Activated CD8-positive, alpha-beta T cell treated with anti-CD3 and anti-CD28 coated beads for 36 hours (primary cell): Measurements from ENCODE around the gene MAPK8IP1. TPM values are rescaled to one million over a fixed set of nuclear protein-coding genes. Genes with fewer than 3 reads are reported as not detected.

Experiments
- ATAC-seq: fragments of 200-7000 bp; cut with Tn5 transposase; one replicate; pipeline ENCODE4 v1.10.0; 2021; ENCODE audit warnings: mild to moderate bottlenecking, moderate library complexity
- CTCF ChIA-PET: fragments of 350-600 bp; sonication (Branson Sonifier 250); formaldehyde crosslinking; loops from one replicate; lab custom pipeline; 2021; ENCODE audit warnings: antibody characterized with exemption; lab: Charles Lee
- POLR2A ChIA-PET: fragments of 350-600 bp; sonication (Branson Sonifier 250); formaldehyde crosslinking; loops from one replicate; lab custom pipeline; 2021; ENCODE audit warnings: antibody characterized with exemption; lab: Charles Lee
- DNase-seq: peaks from one replicate; pipeline ENCODE4 v3.0.0-alpha.2; 2020
- H3K27ac Mint-ChIP-seq: one replicate; pipeline ENCODE4 v1.8.0; 2021; ENCODE audit warnings: mild to moderate bottlenecking, mixed read lengths
- H3K27me3 Mint-ChIP-seq: one replicate; pipeline ENCODE4 v1.8.0; 2021; ENCODE audit warnings: mixed read lengths
- H3K36me3 Mint-ChIP-seq: one replicate; pipeline ENCODE4 v1.8.0; 2021; ENCODE audit warnings: low read depth, mixed read lengths
- H3K4me1 Mint-ChIP-seq: one replicate; pipeline ENCODE4 v1.8.0; 2021; ENCODE audit warnings: low read depth, mixed read lengths
- H3K4me3 Mint-ChIP-seq: one replicate; pipeline ENCODE4 v1.8.0; 2021; ENCODE audit warnings: mild to moderate bottlenecking, moderate library complexity, mixed read lengths
- H3K9me3 Mint-ChIP-seq: one replicate; pipeline ENCODE4 v1.8.0; 2021; ENCODE audit warnings: mixed read lengths
- intact Hi-C: fragments of 100-400 bp; cut with micrococcal nuclease; formaldehyde crosslinking; loops from one replicate; pipeline ENCODE4 v1.10.0; 2022
- total RNA-seq, 2 experiments: library from RNA; stranded (reverse); gene quantifications; one replicate each; pipeline ENCODE4 v1.2.3, GENCODE V29; 2021
- TF ChIP-seq, protein P1 (sequence below): fragments of 200-600 bp; IDR thresholded peaks from one replicate; pipeline ENCODE4 v1.8.0; 2022; ENCODE audit warnings: antibody characterized with exemption, mild to moderate bottlenecking

MAPK8IP1 gene
- total RNA-seq, 2 experiments from 2014 or later: 1.4 to 1.8 TPM

DNA sequence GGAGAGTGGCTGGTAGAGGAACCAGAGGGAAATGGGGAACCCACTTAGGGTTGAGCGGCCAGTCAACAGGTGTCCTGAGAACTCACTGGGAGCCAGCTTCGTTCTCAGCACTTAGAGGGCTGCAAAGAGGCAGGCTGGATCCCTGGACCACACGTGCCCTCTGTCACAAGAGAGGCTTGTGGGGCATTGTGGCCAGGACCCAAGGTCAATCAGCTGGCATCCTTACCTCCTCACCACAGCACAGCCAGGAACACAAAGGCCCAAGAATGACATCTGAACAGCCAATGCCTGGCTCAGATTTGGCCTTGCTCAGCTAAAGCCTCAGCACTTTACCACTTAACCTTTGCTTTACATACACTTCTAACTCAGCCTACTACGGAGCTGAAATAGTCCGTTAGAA lies 7.4 kb downstream of the MAPK8IP1 start:
- intact Hi-C loops: no loop called here
- TF ChIP-seq, protein P1, sequence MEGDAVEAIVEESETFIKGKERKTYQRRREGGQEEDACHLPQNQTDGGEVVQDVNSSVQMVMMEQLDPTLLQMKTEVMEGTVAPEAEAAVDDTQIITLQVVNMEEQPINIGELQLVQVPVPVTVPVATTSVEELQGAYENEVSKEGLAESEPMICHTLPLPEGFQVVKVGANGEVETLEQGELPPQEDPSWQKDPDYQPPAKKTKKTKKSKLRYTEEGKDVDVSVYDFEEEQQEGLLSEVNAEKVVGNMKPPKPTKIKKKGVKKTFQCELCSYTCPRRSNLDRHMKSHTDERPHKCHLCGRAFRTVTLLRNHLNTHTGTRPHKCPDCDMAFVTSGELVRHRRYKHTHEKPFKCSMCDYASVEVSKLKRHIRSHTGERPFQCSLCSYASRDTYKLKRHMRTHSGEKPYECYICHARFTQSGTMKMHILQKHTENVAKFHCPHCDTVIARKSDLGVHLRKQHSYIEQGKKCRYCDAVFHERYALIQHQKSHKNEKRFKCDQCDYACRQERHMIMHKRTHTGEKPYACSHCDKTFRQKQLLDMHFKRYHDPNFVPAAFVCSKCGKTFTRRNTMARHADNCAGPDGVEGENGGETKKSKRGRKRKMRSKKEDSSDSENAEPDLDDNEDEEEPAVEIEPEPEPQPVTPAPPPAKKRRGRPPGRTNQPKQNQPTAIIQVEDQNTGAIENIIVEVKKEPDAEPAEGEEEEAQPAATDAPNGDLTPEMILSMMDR: no peak
- H3K36me3 Mint-ChIP-seq: no peaks in the 10 kb centered on the region
- DNase-seq (no peak), ATAC-seq (no peak)
- ChIA-PET CTCF (interaction anchor here (0.7 to 1.1 kb wide), 2 partner anchors 73 to 121 kb away, joined by 3 read pairs; no protein-coding TSS in a partner anchor), POLR2A (interaction anchor here (0.7 kb wide), 1 partner anchor 24 kb away, joined by 3 read pairs; no protein-coding TSS in a partner anchor)
- no peak overlapping the region for H3K27ac Mint-ChIP-seq
- no peaks in the 10 kb centered on the region for H3K9me3 Mint-ChIP-seq
- no peak overlapping the region for H3K4me3 Mint-ChIP-seq
- peaks cover 9% of the 10 kb centered on the region for H3K27me3 Mint-ChIP-seq
- H3K4me1 Mint-ChIP-seq: no peaks in the 10 kb centered on the region

- Mint-ChIP-seq H3K4me1 (no peaks in the 10 kb centered on the region), H3K27me3 (peaks cover 12% of the 10 kb centered on the region), H3K9me3 (no peaks in the 10 kb centered on the region), H3K4me3 (no peak overlapping the region), H3K36me3 (no peaks in the 10 kb centered on the region), H3K27ac (no peak overlapping the region)
- ATAC-seq (no peak), DNase-seq (no peak)
- ChIA-PET CTCF (no interaction called here), POLR2A (interaction anchor here (0.6 kb wide), 1 partner anchor 228 kb away, joined by 3 read pairs; no protein-coding TSS in a partner anchor)
- intact Hi-C loops: no loop called here
- TF ChIP-seq, protein P1: no peak
Measured at GRCh38 chr11:45894555-45895247, 9.2 kb downstream of the MAPK8IP1 start.

- ChIA-PET CTCF (no interaction called here), POLR2A (no interaction called here)
- Mint-ChIP-seq H3K4me3 (no peak overlapping the region), H3K36me3 (no peaks in the 10 kb centered on the region), H3K4me1 (peaks cover 2% of the 10 kb centered on the region), H3K27me3 (peaks cover 14% of the 10 kb centered on the region), H3K9me3 (no peaks in the 10 kb centered on the region), H3K27ac (no peak overlapping the region)
- DNase-seq (no peak), ATAC-seq (no peak)
- TF ChIP-seq, protein P1: no peak
- intact Hi-C loops: no loop called here
Measured at GRCh38 chr11:45895553-45896259, 10.3 kb downstream of the MAPK8IP1 start.

- H3K36me3 Mint-ChIP-seq: no peaks in the 10 kb centered on the region
- H3K4me1 Mint-ChIP-seq: peaks cover 4% of the 10 kb centered on the region
- ChIA-PET CTCF (no interaction called here), POLR2A (no interaction called here)
- H3K27ac Mint-ChIP-seq: no peak overlapping the region
- no peak overlapping the region for H3K4me3 Mint-ChIP-seq
- H3K9me3 Mint-ChIP-seq: no peaks in the 10 kb centered on the region
- TF ChIP-seq, protein P1: no peak
- peaks cover 15% of the 10 kb centered on the region for H3K27me3 Mint-ChIP-seq
- intact Hi-C loops: no loop called here
- ATAC-seq (no peak), DNase-seq (no peak)
Measured at GRCh38 chr11:45896422-45896984, 11.1 kb downstream of the MAPK8IP1 start.
